ENCODE measurements around the gene PLXNA1.

DNA sequence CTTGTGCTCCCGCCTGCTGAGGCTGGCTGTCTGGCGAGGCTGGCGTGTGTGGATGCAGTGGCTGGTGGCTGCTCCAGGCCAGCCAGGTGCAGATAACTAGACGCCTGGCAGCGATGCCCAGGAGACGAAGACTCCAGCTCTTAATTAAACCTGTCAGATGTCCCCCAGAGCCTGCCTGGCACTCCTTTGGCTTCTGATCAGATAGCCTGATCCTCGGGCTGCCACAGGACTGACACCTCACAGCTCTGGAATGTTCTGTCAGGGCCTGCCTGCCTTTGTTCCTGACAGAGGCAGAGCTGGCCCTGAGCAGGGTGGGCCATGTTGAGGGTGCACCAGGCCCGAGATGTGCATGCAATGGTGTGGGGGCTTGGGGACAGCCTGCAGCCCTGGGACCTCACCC, 36.5 kb downstream of the PLXNA1 start:
- TF ChIP-seq, protein P1, sequence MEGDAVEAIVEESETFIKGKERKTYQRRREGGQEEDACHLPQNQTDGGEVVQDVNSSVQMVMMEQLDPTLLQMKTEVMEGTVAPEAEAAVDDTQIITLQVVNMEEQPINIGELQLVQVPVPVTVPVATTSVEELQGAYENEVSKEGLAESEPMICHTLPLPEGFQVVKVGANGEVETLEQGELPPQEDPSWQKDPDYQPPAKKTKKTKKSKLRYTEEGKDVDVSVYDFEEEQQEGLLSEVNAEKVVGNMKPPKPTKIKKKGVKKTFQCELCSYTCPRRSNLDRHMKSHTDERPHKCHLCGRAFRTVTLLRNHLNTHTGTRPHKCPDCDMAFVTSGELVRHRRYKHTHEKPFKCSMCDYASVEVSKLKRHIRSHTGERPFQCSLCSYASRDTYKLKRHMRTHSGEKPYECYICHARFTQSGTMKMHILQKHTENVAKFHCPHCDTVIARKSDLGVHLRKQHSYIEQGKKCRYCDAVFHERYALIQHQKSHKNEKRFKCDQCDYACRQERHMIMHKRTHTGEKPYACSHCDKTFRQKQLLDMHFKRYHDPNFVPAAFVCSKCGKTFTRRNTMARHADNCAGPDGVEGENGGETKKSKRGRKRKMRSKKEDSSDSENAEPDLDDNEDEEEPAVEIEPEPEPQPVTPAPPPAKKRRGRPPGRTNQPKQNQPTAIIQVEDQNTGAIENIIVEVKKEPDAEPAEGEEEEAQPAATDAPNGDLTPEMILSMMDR (IDR thresholded peaks at IDR 0.05): no peak
- TF ChIP-seq POLR2A (IDR thresholded peaks at IDR 0.05): no peak
- TF ChIP-seq EP300 (IDR thresholded peaks at IDR 0.05): no peak

All from ovary (tissue), 3 donors.